Retinal pigment epithelial cell (primary cell): Measurements from ENCODE around the gene NRP1.

ENCODE experiments used
- DNase-seq: peaks from one replicate; pipeline ENCODE4 v3.0.0-alpha.2; 2010; ENCODE audit warnings: low read depth
- H3K4me3 ChIP-seq: 2 replicates; pipeline ENCODE4 v1.5.1; 2011; ENCODE audit warnings: mild to moderate bottlenecking, low read length, control low read depth, moderate library complexity
- CTCF ChIP-seq: conservative IDR thresholded peaks from 2 replicates; pipeline ENCODE4 v1.5.1; 2011; ENCODE audit warnings: low read depth, low read length, control low read depth, inconsistent platforms

The NRP1 gene

GRCh38 chr10:33190406-33190805, 144.1 kb downstream of the NRP1 start:
- no peak overlapping the region for H3K4me3 ChIP-seq
- no peak for DNase-seq
- no peak for TF ChIP-seq CTCF

GRCh38 chr10:33189808-33190207, 144.7 kb downstream of the NRP1 start:
- DNase-seq = no peak
- H3K4me3 ChIP-seq = no peak overlapping the region
- no peak for TF ChIP-seq CTCF

GRCh38 chr10:33189363-33189762, 145.1 kb downstream of the NRP1 start:
- no peak overlapping the region for H3K4me3 ChIP-seq

GRCh38 chr10:33187427-33187999, 147.0 kb downstream of the NRP1 start:
- no peak for DNase-seq
- no peak overlapping the region for H3K4me3 ChIP-seq
- TF ChIP-seq CTCF = no peak

More at GRCh38 chr10:33189363-33189762, 145.1 kb downstream of the NRP1 start:
- DNase-seq = no peak
- TF ChIP-seq CTCF = no peak

GRCh38 chr10:33186150-33186549, 148.3 kb downstream of the NRP1 start:
- H3K4me3 ChIP-seq = no peak overlapping the region
- no peak for DNase-seq
- no peak for TF ChIP-seq CTCF

GRCh38 chr10:33183655-33184054, 150.8 kb downstream of the NRP1 start:
- DNase-seq = no peak
- no peak overlapping the region for H3K4me3 ChIP-seq
- TF ChIP-seq CTCF = no peak

- no peak overlapping the region for H3K4me3 ChIP-seq
- TF ChIP-seq CTCF = no peak
- DNase-seq = no peak
Measured at GRCh38 chr10:33180921-33181320, 153.5 kb downstream of the NRP1 start.
